G401 (cell line): ENCODE results near the gene MAP6. TPM values are rescaled to one million over a fixed set of nuclear protein-coding genes. Genes with fewer than 3 reads are reported as not detected.

Experiments used
- DNase-seq: peaks from one replicate; pipeline ENCODE4 v3.0.0-alpha.2; 2015; ENCODE audit warnings: low spot score
- in situ Hi-C: cut with HindIII; loops from 2 replicates; pipeline ENCODE4 v1.10.0; 2016; ENCODE audit warnings: low sequenced_read_pairs, mixed read lengths
- total RNA-seq: library from RNA; depleted of rRNA; stranded (reverse); fragments of >200 nt; shearing (Covaris generic); gene quantifications from 2 replicates; pipeline ENCODE4 v1.2.3, GENCODE V29; 2014

MAP6 gene
- total RNA-seq, 1 experiment from 2014 or later, result 1.6 TPM

GRCh38 chr11:75635066-75635862 lies 33.6 kb downstream of the MAP6 start:
- no peak for DNase-seq
- in situ Hi-C loops, result no loop called here

- DNase-seq, result no peak
- in situ Hi-C loops, result no loop called here
These were observed 35.3 kb downstream of the MAP6 start for GRCh38 chr11:75633409-75634066.

- in situ Hi-C loops, result no loop called here
- DNase-seq, result no peak
These were observed 35.9 kb downstream of the MAP6 start for GRCh38 chr11:75632962-75633361.

- in situ Hi-C loops, result no loop called here
- no peak for DNase-seq
These were observed 36.4 kb downstream of the MAP6 start for GRCh38 chr11:75632450-75632849.

- in situ Hi-C loops, result no loop called here
- no peak for DNase-seq
These were observed 37.6 kb downstream of the MAP6 start for GRCh38 chr11:75631086-75631730.

GRCh38 chr11:75627906-75628668 lies 40.8 kb downstream of the MAP6 start:
- in situ Hi-C loops, result no loop called here
- no peak for DNase-seq

GRCh38 chr11:75626889-75627529 lies 41.8 kb downstream of the MAP6 start:
- DNase-seq, result no peak
- in situ Hi-C loops, result no loop called here

GRCh38 chr11:75625991-75626888 lies 42.6 kb downstream of the MAP6 start:
- in situ Hi-C loops, result no loop called here

GRCh38 chr11:75625021-75625420 lies 43.8 kb downstream of the MAP6 start:
- no peak for DNase-seq
- in situ Hi-C loops, result no loop called here

More at GRCh38 chr11:75625991-75626888, 42.6 kb downstream of the MAP6 start:
- DNase-seq, result no peak

GRCh38 chr11:75616281-75616680 lies 52.6 kb downstream of the MAP6 start:
- no peak for DNase-seq
- in situ Hi-C loops, result no loop called here

- in situ Hi-C loops, result no loop called here
- DNase-seq, result no peak
These were observed 53.1 kb downstream of the MAP6 start for GRCh38 chr11:75615751-75616150.

GRCh38 chr11:75611823-75612222 lies 57.0 kb downstream of the MAP6 start:
- in situ Hi-C loops, result no loop called here
- DNase-seq, result no peak

- no peak for DNase-seq
- in situ Hi-C loops, result no loop called here
These were observed 62.7 kb downstream of the MAP6 start for GRCh38 chr11:75606099-75606498.

- in situ Hi-C loops, result no loop called here
- no peak for DNase-seq
These were observed 64.8 kb downstream of the MAP6 start for GRCh38 chr11:75603791-75604736.

GRCh38 chr11:75602951-75603350 lies 65.9 kb downstream of the MAP6 start:
- in situ Hi-C loops, result no loop called here
- no peak for DNase-seq

GRCh38 chr11:75601494-75601893 lies 67.3 kb downstream of the MAP6 start:
- no peak for DNase-seq
- in situ Hi-C loops, result no loop called here

- no peak for DNase-seq
- in situ Hi-C loops, result no loop called here
These were observed 68.5 kb downstream of the MAP6 start for GRCh38 chr11:75600356-75600755.
